DND-41 (cell line): ENCODE data around the gene GTF2A1L.

Source experiments
- EZH2 ChIP-seq: IDR thresholded peaks from 3 replicates; pipeline ENCODE4 v1.6.1; 2012; ENCODE audit warnings: borderline replicate concordance, low read depth, mild to moderate bottlenecking, moderate library complexity, low read length, inconsistent platforms; ENCODE audit not compliant: severe bottlenecking
- TF ChIP-seq, protein P1 (sequence below): IDR thresholded peaks from 2 replicates; pipeline ENCODE4 v1.5.1; 2012; ENCODE audit warnings: borderline replicate concordance, low read length, moderate library complexity, mild to moderate bottlenecking; ENCODE audit not compliant: poor library complexity, severe bottlenecking; ENCODE audit errors: extremely low read depth

DNA sequence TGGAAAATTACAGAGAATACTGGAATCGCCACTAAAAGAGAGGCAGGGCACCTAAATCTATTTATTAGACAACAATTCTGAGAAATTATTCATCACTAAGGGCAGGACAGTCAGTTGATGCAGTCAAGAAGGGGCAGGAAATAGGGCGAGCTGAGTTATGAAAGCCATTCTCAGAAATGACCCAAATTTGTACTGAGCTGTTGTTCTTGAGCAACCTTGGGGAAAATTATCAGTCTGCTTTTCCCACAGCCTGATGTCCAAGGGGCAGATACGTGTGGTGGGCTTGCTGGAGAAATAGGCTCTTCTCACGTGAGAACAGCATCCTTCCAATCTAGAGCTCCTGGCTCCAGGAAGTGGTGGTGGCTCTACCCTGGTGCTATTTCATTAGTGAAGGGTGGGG is 49.1 kb upstream of the GTF2A1L start:
- TF ChIP-seq, protein P1, sequence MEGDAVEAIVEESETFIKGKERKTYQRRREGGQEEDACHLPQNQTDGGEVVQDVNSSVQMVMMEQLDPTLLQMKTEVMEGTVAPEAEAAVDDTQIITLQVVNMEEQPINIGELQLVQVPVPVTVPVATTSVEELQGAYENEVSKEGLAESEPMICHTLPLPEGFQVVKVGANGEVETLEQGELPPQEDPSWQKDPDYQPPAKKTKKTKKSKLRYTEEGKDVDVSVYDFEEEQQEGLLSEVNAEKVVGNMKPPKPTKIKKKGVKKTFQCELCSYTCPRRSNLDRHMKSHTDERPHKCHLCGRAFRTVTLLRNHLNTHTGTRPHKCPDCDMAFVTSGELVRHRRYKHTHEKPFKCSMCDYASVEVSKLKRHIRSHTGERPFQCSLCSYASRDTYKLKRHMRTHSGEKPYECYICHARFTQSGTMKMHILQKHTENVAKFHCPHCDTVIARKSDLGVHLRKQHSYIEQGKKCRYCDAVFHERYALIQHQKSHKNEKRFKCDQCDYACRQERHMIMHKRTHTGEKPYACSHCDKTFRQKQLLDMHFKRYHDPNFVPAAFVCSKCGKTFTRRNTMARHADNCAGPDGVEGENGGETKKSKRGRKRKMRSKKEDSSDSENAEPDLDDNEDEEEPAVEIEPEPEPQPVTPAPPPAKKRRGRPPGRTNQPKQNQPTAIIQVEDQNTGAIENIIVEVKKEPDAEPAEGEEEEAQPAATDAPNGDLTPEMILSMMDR, result no peak
- TF ChIP-seq EZH2, result no peak
